IMR-90 (cell line): ENCODE results near the gene CTSO. TPM values are rescaled to one million over a fixed set of nuclear protein-coding genes. Genes with fewer than 3 reads are reported as not detected.

ENCODE experiments used
- ATAC-seq: fragments of 200-7000 bp; cut with Tn5 transposase; 2 replicates; pipeline ENCODE4 v1.9.1; 2020; ENCODE audit warnings: low read depth, mild to moderate bottlenecking, moderate library complexity
- BruUV-seq: library from RNA; stranded (reverse); fragments of 400-500 nt; replicated peaks from 2 replicates; lab custom pipeline; 2021; lab: Mats Ljungman, UMichigan
- CTCF ChIA-PET: fragments of 300-600 bp; formaldehyde crosslinking; extraction: SDS; loops from one replicate; lab custom pipeline; 2021; ENCODE audit warnings: antibody characterized with exemption; lab: Yijun Ruan, JAX
- POLR2A ChIA-PET: fragments of 300-600 bp; sonication (Branson Sonifier 250); formaldehyde crosslinking; loops from one replicate; lab custom pipeline; 2022; ENCODE audit warnings: antibody characterized with exemption; ENCODE audit not compliant: unreplicated experiment; lab: Charles Lee
- DNase-seq: peaks from one replicate; pipeline ENCODE4 v3.0.0; 2013
- H2AFZ ChIP-seq: replicated peaks from 2 replicates; pipeline ENCODE3; 2013; ENCODE audit warnings: low read length, mild to moderate bottlenecking; ENCODE audit not compliant: poor library complexity
- H2AK5ac ChIP-seq: 2 replicates; pipeline ENCODE4 v1.6.1; 2013; ENCODE audit warnings: low read depth, low read length, inconsistent platforms
- H2AK9ac ChIP-seq: replicated peaks from 2 replicates; pipeline ENCODE3; 2013; ENCODE audit warnings: mild to moderate bottlenecking, low read depth, low read length, moderate library complexity; ENCODE audit not compliant: poor library complexity
- H2BK120ac ChIP-seq: 2 replicates; pipeline ENCODE4 v1.6.1; 2013; ENCODE audit warnings: low read depth, low read length, inconsistent platforms
- H2BK15ac ChIP-seq: 3 replicates; pipeline ENCODE4 v1.6.1; 2013; ENCODE audit warnings: low read depth, low read length, inconsistent platforms
- H2BK20ac ChIP-seq: 2 replicates; pipeline ENCODE4 v1.6.1; 2013; ENCODE audit warnings: low read depth, mild to moderate bottlenecking, inconsistent platforms, low read length, moderate library complexity
- H2BK5ac ChIP-seq: 2 replicates; pipeline ENCODE4 v1.6.1; 2013; ENCODE audit warnings: mild to moderate bottlenecking, low read depth, low read length, inconsistent platforms; ENCODE audit not compliant: poor library complexity, severe bottlenecking
- H3K14ac ChIP-seq: replicated peaks from 2 replicates; pipeline ENCODE4 v1.6.1; 2013; ENCODE audit warnings: low read depth, low read length, inconsistent platforms
- H3K18ac ChIP-seq: 2 replicates; pipeline ENCODE4 v1.6.1; 2013; ENCODE audit warnings: low read depth, low read length, control low read depth
- H3K23ac ChIP-seq: 2 replicates; pipeline ENCODE4 v1.6.1; 2013; ENCODE audit warnings: low read depth, low read length, inconsistent platforms
- H3K27ac ChIP-seq: 2 replicates; pipeline ENCODE4 v1.5.1; 2013; ENCODE audit warnings: mild to moderate bottlenecking, control low read depth, low read length; ENCODE audit not compliant: insufficient read depth
- H3K27me3 ChIP-seq: 2 replicates; pipeline ENCODE4 v1.6.1; 2013; ENCODE audit warnings: low read length; ENCODE audit not compliant: control insufficient read depth, insufficient read depth
- H3K36me3 ChIP-seq: 2 replicates; pipeline ENCODE4 v1.6.1; 2013; ENCODE audit warnings: low read length, mixed read lengths; ENCODE audit not compliant: control insufficient read depth, insufficient read depth
- H3K4ac ChIP-seq: 2 replicates; pipeline ENCODE4 v1.6.1; 2013; ENCODE audit warnings: low read depth, low read length, inconsistent platforms
- H3K4me1 ChIP-seq: 2 replicates; pipeline ENCODE4 v1.6.1; 2013; ENCODE audit warnings: low read length, mixed read lengths; ENCODE audit not compliant: control insufficient read depth, insufficient read depth
- H3K4me2 ChIP-seq: 2 replicates; pipeline ENCODE4 v1.6.1; 2013; ENCODE audit warnings: low read depth, mild to moderate bottlenecking, control low read depth, low read length, moderate library complexity
- H3K4me3 ChIP-seq: 2 replicates; pipeline ENCODE4 v1.5.1; 2013; ENCODE audit warnings: low read depth, mild to moderate bottlenecking, control low read depth, low read length, moderate library complexity; ENCODE audit not compliant: insufficient read depth
- H3K56ac ChIP-seq: 2 replicates; pipeline ENCODE4 v1.6.1; 2013; ENCODE audit warnings: low read length, inconsistent platforms; ENCODE audit not compliant: insufficient read depth; ENCODE audit errors: extremely low read depth
- H3K79me1 ChIP-seq, 2 experiments: 2 replicates each; pipeline ENCODE4 v1.6.1; 2013; ENCODE audit warnings: low read length in 2 of 2, inconsistent platforms in 1 of 2, low read depth in 1 of 2
- H3K9ac ChIP-seq: 2 replicates; pipeline ENCODE4 v1.6.1; 2013; ENCODE audit warnings: low read depth, low read length, control low read depth
- H3K9me1 ChIP-seq: 2 replicates; pipeline ENCODE4 v1.6.1; 2013; ENCODE audit warnings: low read length, inconsistent platforms; ENCODE audit not compliant: insufficient read depth
- H3K9me3 ChIP-seq: 2 replicates; pipeline ENCODE4 v1.6.1; 2013; ENCODE audit warnings: low read length; ENCODE audit not compliant: control insufficient read depth, insufficient read depth
- H4K20me1 ChIP-seq: 2 replicates; pipeline ENCODE4 v1.6.1; 2013; ENCODE audit warnings: low read length, inconsistent platforms; ENCODE audit not compliant: insufficient read depth
- H4K5ac ChIP-seq: 2 replicates; pipeline ENCODE4 v1.6.1; 2013; ENCODE audit warnings: mild to moderate bottlenecking, low read depth, low read length, control low read depth
- H4K8ac ChIP-seq, 2 experiments: 2 replicates each; pipeline ENCODE4 v1.6.1; 2013; ENCODE audit warnings: low read depth in 2 of 2, low read length in 2 of 2, control low read depth in 1 of 2, inconsistent platforms in 1 of 2
- H4K91ac ChIP-seq: 2 replicates; pipeline ENCODE4 v1.6.1; 2013; ENCODE audit warnings: low read depth, low read length, inconsistent platforms; ENCODE audit not compliant: insufficient read depth
- BHLHE40 ChIP-seq: fragments of 150-350 bp; IDR thresholded peaks from 2 replicates; pipeline ENCODE4 v1.6.1; 2016; ENCODE audit warnings: mild to moderate bottlenecking, low read depth, low read length
- CEBPB ChIP-seq: IDR thresholded peaks from 2 replicates; pipeline ENCODE4 v1.6.1; 2012; ENCODE audit warnings: low read depth, low read length, improper control_type of control experiment
- CHD1 ChIP-seq: IDR thresholded peaks from 2 replicates; pipeline ENCODE4 v1.6.1; 2012; ENCODE audit warnings: low read depth, low read length, improper control_type of control experiment
- CTCF ChIP-seq: conservative IDR thresholded peaks from 2 replicates; pipeline ENCODE4 v1.5.1; 2012; ENCODE audit warnings: mild to moderate bottlenecking, low read depth, low read length, improper control_type of control experiment
- ELK1 ChIP-seq: fragments of 150-350 bp; IDR thresholded peaks from 2 replicates; pipeline ENCODE4 v1.6.1; 2016; ENCODE audit warnings: low read depth, mild to moderate bottlenecking, low read length, moderate library complexity, borderline replicate concordance
- FOS ChIP-seq: fragments of 150-350 bp; IDR thresholded peaks from 2 replicates; pipeline ENCODE4 v1.6.1; 2016; ENCODE audit warnings: low read depth, low read length
- MAFK ChIP-seq: IDR thresholded peaks from 2 replicates; pipeline ENCODE4 v1.6.1; 2012; ENCODE audit warnings: low read depth, low read length, improper control_type of control experiment
- MAZ ChIP-seq: IDR thresholded peaks from 2 replicates; pipeline ENCODE4 v1.6.1; 2012; ENCODE audit warnings: low read depth, mild to moderate bottlenecking, low read length, improper control_type of control experiment, moderate library complexity, borderline replicate concordance
- MXI1 ChIP-seq: IDR thresholded peaks from 2 replicates; pipeline ENCODE4 v1.6.1; 2012; ENCODE audit warnings: low read depth, mild to moderate bottlenecking, low read length, moderate library complexity, borderline replicate concordance
- NFE2L2 ChIP-seq: fragments of 150-350 bp; IDR thresholded peaks from 2 replicates; pipeline ENCODE4 v1.6.1; 2016; ENCODE audit warnings: low read depth, mild to moderate bottlenecking, low read length
- POLR2A ChIP-seq: IDR thresholded peaks from 2 replicates; pipeline ENCODE4 v1.6.1; 2012; ENCODE audit warnings: mild to moderate bottlenecking, low read depth, low read length
- RAD21 ChIP-seq: IDR thresholded peaks from 2 replicates; pipeline ENCODE4 v1.6.1; 2012; ENCODE audit warnings: low read length, improper control_type of control experiment
- RCOR1 ChIP-seq: IDR thresholded peaks from 2 replicates; pipeline ENCODE4 v1.6.1; 2012; ENCODE audit warnings: mild to moderate bottlenecking, low read length, improper control_type of control experiment; ENCODE audit not compliant: insufficient replicate concordance
- RFX5 ChIP-seq: IDR thresholded peaks from 2 replicates; pipeline ENCODE4 v1.8.0; 2012; ENCODE audit warnings: low read depth, mild to moderate bottlenecking, low read length, moderate library complexity
- SMC3 ChIP-seq: fragments of 150-350 bp; IDR thresholded peaks from 2 replicates; pipeline ENCODE4 v1.6.1; 2016; ENCODE audit warnings: low read depth, mild to moderate bottlenecking, antibody characterized with exemption, low read length, moderate library complexity
- USF2 ChIP-seq: fragments of 150-350 bp; IDR thresholded peaks from 2 replicates; pipeline ENCODE4 v1.6.1; 2017; ENCODE audit warnings: mild to moderate bottlenecking, antibody characterized with exemption, low read length, low read depth
- WGBS, 2 experiments: methylation state at CpG; one replicate each; pipeline versions ENCODE4 v1.1.5 to v1.1.7; 2013; ENCODE audit warnings: missing lambda C conversion rate in 2 of 2; ENCODE audit not compliant: insufficient read length in 1 of 2; ENCODE audit errors: extremely low coverage in 2 of 2; 5-methylcytosine and 5-hydroxymethylcytosine counted together
- dilution Hi-C: fragments of 300-500 bp; cut with HindIII; formaldehyde crosslinking; loops from one replicate; pipeline ENCODE4 v1.14.3; 2018; ENCODE audit warnings: low sequenced_read_pairs; ENCODE audit not compliant: unreplicated experiment
- in situ Hi-C: fragments of 300-500 bp; cut with MboI; formaldehyde crosslinking; loops from 3 replicates; pipeline ENCODE4 v1.14.3; 2019; ENCODE audit warnings: low sequenced_read_pairs, inconsistent platforms, mixed read lengths
- intact Hi-C: fragments of 100-400 bp; cut with micrococcal nuclease; formaldehyde crosslinking; loops from 2 replicates; pipeline ENCODE4 v1.10.0; 2022
- polyA plus RNA-seq, 3 experiments: library from polyadenylated mRNA; depleted of rRNA; stranded (reverse); fragments of >200 nt; gene quantifications; 2 replicates each; pipeline ENCODE4 v1.2.3, GENCODE V29; 2012; ENCODE audit warnings: low replicate concordance in 1 of 3
- total RNA-seq: library from RNA; depleted of rRNA; stranded (reverse); fragments of >200 nt; gene quantifications from 2 replicates; pipeline ENCODE4 v1.2.3, GENCODE V29; 2012

Gene CTSO
- total and polyA plus RNA-seq, 2 of the 4 experiments (the other 2 are of a cell fraction): 2.9 to 3.9 TPM

GRCh38 chr4:155881555-155881954, 72.1 kb downstream of the CTSO start:
- Histone ChIP-seq H3K79me1 (no peaks in the 10 kb centered on the region), H2AK9ac (no peak overlapping the region), H2AK5ac (no peak overlapping the region), H3K23ac (no peak overlapping the region), H3K27me3 (no peaks in the 10 kb centered on the region), H3K27ac (no peak overlapping the region), H3K9me3 (0 out of 2 replicates have a peak, but pooled peaks cover 1% of the 10 kb centered on the region), H3K4ac (no peak overlapping the region), H3K36me3 (no peaks in the 10 kb centered on the region), H3K4me2 (no peak overlapping the region), H3K4me1 (no peaks in the 10 kb centered on the region), H3K4me3 (no peak overlapping the region), H4K5ac (no peak overlapping the region), H4K91ac (no peak overlapping the region), H2AFZ (no peak overlapping the region), H4K20me1 (no peaks in the 10 kb centered on the region), H2BK5ac (no peak overlapping the region), H2BK20ac (no peak overlapping the region), H3K56ac (no peak overlapping the region), H3K9ac (no peak overlapping the region), H4K8ac (no peak overlapping the region), H3K9me1 (no peaks in the 10 kb centered on the region), H3K14ac (no peak overlapping the region), H2BK120ac (no peak overlapping the region), H2BK15ac (no peak overlapping the region), H3K18ac (no peak overlapping the region)
- WGBS, 2 experiments: no CpG with 5 or more reads among the region's 1 CpG
- ATAC-seq (no peak), DNase-seq (no peak)
- in situ Hi-C loops: no loop called here
- BruUV-seq: no TSS peak
- POLR2A ChIA-PET: no interaction called here
- TF ChIP-seq MAFK: no peak
- TF ChIP-seq CTCF: no peak
- no peak for TF ChIP-seq SMC3
- TF ChIP-seq ELK1: no peak
- TF ChIP-seq CEBPB: no peak
- no peak for TF ChIP-seq MXI1
- TF ChIP-seq MAZ: no peak
- TF ChIP-seq RCOR1: no peak
- no peak for TF ChIP-seq BHLHE40
- TF ChIP-seq NFE2L2: no peak
- TF ChIP-seq POLR2A: no peak
- TF ChIP-seq CHD1: no peak
- no peak for TF ChIP-seq FOS
- TF ChIP-seq USF2: no peak
- TF ChIP-seq RFX5: no peak
- TF ChIP-seq RAD21: no peak
- dilution Hi-C loops: no loop called here
- intact Hi-C loops: no loop called here
- CTCF ChIA-PET: no interaction called here
